ENCODE results near the gene TMEM183A. TPM values are rescaled to one million over a fixed set of nuclear protein-coding genes. Genes with fewer than 3 reads are reported as not detected.
"Not testable (repeated sequence)": the region's sequence is repeated elsewhere in the genome, so short reads cannot be mapped to it uniquely, and the experiment has no call there.

Gene TMEM183A
- total RNA-seq, 4 donors from 2014 or later, result 48.8 to 69.3 (median 61.1) TPM

GRCh38 chr1:203009185-203009584 lies 2.0 kb downstream of the TMEM183A start:
- DNase-seq (ENCODE audit: low spot score in 2 of 2), result no peak
- H3K4me3 ChIP-seq (ENCODE audit: low read depth, poor library complexity, severe bottlenecking), result no peak overlapping the region
- TF ChIP-seq CTCF (IDR thresholded peaks at IDR 0.05) (no peak), POLR2A (IDR thresholded peaks at IDR 0.05) (no peak)
- intact Hi-C loops (cut with DNase I; ENCODE audit: low total_unique reads), result no loop called here
- WGBS, 2 donors, result 92% methylated on average over 3 of the region's 3 CpGs

- TF ChIP-seq CTCF (IDR thresholded peaks at IDR 0.05), result no peak
- no peak for TF ChIP-seq POLR2A (IDR thresholded peaks at IDR 0.05)
- intact Hi-C loops (cut with DNase I; ENCODE audit: low total_unique reads), result no loop called here
- H3K4me3 ChIP-seq (ENCODE audit: low read depth, poor library complexity, severe bottlenecking), result no peak overlapping the region
- WGBS, 2 donors, result 97 to 98% methylated on average over 5 of the region's 5 CpGs
- DNase-seq (ENCODE audit: low spot score in 2 of 2), result no peak
These were observed 4.4 kb downstream of the TMEM183A start for GRCh38 chr1:203011582-203011981.

- intact Hi-C loops (cut with DNase I; ENCODE audit: low total_unique reads), result no loop called here
- WGBS, 2 donors, result 96 to 98% methylated on average over 4 of the region's 4 CpGs
- no peak overlapping the region for H3K4me3 ChIP-seq (ENCODE audit: low read depth, poor library complexity, severe bottlenecking)
- TF ChIP-seq CTCF (IDR thresholded peaks at IDR 0.05) (no peak), POLR2A (IDR thresholded peaks at IDR 0.05) (no peak)
- DNase-seq (ENCODE audit: low spot score in 2 of 2), result no peak
These were observed 9.9 kb downstream of the TMEM183A start for GRCh38 chr1:203017061-203017460.

GRCh38 chr1:203017692-203018091 lies 10.5 kb downstream of the TMEM183A start:
- H3K4me3 ChIP-seq (ENCODE audit: low read depth, poor library complexity, severe bottlenecking), result no peak overlapping the region
- DNase-seq (ENCODE audit: low spot score in 2 of 2), result no peak
- intact Hi-C loops (cut with DNase I; ENCODE audit: low total_unique reads), result no loop called here
- TF ChIP-seq POLR2A (IDR thresholded peaks at IDR 0.05), result no peak
- TF ChIP-seq CTCF (IDR thresholded peaks at IDR 0.05), result no peak
- WGBS, 2 donors, result 82 to 87% methylated on average over 6 of the region's 6 CpGs

- 83 to 89% methylated on average over 7 of the region's 10 CpGs for WGBS, 2 donors
- H3K4me3 ChIP-seq (ENCODE audit: low read depth, poor library complexity, severe bottlenecking); DNase-seq (ENCODE audit: low spot score in 2 of 2); intact Hi-C loops (cut with DNase I; ENCODE audit: low total_unique reads): not testable (repeated sequence)
These were observed 15.7 kb downstream of the TMEM183A start for GRCh38 chr1:203022855-203023254.

GRCh38 chr1:203025686-203026030 lies 18.5 kb downstream of the TMEM183A start:
- no peak for DNase-seq (ENCODE audit: low spot score in 2 of 2)
- intact Hi-C loops (cut with DNase I; ENCODE audit: low total_unique reads), result no loop called here
- TF ChIP-seq CTCF (IDR thresholded peaks at IDR 0.05) (no peak), POLR2A (IDR thresholded peaks at IDR 0.05) (no peak)
- H3K4me3 ChIP-seq (ENCODE audit: low read depth, poor library complexity, severe bottlenecking), result no peak overlapping the region

Measured in lower leg skin (tissue), 4 donors.